CD4-positive, alpha-beta T cell treated with Interleukin-4 for 1 hour (primary cell): ENCODE results near the gene MVB12A.
A peak's percentile ranks its signal among the peaks of the same experiment; 100 is the strongest.

Source experiments
- DNase-seq, 2 donors: peaks; one replicate each; pipeline ENCODE4 v3.0.0-alpha.2; 2020 to 2022

Gene MVB12A

DNA sequence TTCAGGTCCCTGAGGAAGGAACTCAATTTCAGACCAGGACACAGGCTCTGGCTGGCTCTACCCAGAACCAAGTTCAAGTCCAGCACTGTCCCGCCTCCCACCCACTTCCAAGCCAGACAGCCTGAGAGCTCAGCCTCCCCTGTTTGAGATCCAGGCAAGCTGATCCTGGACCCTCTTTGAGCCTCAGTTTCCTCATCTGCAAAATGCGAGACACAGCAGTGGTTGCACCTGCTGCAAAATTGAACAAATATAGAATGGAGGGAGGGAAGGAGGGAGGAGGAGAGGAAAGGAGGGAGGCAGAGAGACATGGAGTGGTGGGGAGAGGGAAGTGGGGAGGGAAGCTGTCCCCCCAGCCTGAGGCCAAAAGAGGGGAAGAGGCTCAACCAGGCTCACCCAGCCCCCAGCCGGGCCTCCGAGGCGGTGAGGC is 27.9 kb downstream of the MVB12A start:
- DNase-seq, result no peak

DNA sequence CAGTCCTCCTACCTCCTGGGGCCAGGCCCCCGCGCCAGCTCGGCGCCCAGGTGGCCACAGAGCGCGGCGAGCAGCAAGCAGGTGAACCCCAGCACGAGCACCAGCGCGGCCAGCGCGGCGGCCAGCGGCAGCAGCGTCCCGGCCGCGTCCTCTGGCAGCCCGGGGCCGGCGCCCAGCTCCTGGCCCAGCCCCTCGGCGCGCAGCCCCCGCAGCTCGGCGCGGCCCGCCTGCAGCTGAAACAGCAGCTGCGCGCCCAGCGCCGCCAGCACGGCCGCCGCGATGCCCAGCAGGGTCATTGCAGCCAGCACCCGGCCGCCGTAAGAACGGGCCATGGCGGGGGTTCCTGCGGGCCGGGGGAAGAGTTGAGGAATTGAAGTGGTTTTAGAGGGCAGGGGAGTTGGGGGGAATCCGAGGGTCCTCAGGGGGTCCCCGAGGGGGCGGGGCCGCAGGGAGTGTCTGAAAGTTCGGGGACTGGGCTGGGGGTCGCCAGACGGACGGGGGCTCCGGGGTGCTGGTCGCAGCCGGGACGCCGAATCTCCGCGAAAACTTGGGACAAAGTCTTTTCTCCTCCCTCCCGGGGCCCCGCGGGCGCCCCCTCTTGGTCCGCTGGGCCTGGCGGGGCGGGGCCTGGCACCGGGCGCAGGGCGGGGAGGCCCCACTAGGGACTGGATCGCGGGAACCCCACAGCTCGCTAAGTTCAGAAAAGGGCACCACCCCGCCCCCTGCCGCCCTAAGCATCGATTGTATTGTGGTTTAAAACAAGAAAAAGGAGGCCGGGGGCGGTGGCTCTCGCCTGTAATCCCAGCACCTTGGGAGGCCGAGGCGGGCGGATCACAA is 28.5 kb downstream of the MVB12A start, which contains the start of gene TMEM221:
TMEM221 (minus strand) TSS at position 538 of the 837 bp plus-strand sequence; CDS start at position 332, 206 bp downstream.
- peak; percentile 59 for DNase-seq

DNA sequence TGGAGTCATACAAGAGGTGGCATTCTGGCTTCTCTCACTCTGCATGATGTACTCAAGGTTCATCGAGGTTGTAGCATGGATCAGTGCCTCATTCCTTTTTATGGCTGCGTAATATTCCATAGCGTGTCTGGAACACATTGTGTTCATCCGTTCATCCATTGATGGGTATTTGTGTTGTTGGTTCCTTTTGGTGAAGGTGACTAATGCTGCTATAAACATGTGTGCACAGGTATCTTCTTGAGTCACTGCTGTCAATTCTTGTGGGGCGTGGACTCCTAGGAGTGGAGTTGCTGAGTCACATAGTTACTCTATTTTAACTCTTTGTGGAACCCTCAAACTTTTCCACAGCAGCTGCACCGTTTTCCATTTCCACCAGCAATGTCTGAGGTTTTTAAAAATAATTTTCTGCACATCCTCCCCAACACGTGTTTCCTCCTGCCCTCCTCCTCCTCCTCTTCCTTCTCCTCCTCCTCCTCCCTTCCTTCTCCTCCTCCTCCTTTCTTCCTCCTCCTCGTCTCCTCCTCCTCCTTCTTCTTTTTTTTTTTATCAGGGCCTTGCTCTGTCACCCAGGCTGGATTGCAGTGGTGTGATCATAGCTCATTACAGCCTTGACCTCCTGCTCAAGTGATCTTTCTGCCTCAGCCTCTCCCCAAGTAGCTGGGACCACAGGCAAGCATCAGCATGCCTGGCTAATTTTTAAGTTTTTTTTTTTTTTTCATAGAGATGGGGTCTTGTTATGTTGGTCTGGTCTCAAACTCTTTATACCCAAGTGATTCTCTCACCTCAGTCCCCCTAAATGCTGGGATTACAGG is 30.6 kb downstream of the MVB12A start:
- DNase-seq, result no peak

DNA sequence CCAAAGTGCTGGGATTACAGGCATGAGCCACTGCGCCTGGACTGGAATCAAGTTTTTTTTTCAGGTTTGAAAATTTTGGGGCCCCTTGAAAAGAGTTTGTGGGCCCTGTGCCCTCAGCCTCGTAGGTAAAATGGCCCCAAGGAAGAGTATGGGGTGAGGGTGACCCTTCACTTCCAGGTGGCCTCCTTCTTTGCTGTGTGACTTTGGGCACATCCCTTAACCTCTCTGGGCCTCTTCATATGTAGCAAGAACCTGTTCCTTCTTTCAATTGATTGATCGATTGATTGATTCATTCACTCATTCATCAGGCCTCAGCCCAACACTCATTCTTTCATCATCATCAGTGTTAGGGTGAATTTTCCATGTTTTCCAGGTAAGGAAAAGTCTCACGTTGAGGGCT is 32.0 kb downstream of the MVB12A start:
- no peak for DNase-seq

DNA sequence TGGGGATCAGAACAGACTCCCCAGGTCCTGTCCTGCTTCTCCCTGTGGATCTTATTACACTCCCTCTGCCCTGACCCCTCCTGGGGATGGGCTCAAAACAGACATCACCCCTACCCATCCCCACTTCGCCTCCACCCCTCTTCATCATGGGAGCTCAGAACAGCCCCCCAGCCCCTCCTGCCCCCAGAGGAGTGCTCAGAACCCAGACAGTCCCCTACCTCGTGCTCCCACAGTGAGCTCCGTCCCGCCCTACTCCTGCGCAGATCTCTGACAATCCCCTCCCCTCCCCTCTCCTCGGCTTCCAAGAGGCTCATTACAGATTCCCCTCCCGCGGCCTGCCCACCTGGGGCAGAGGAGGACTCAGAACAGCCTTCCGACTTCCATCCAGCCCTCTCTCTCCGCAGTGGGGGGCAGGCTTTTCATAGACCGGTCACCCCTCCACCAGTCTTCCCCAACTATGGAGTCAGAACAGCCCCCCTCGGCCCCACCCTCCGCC is 34.8 kb downstream of the MVB12A start:
- no peak for DNase-seq

DNA sequence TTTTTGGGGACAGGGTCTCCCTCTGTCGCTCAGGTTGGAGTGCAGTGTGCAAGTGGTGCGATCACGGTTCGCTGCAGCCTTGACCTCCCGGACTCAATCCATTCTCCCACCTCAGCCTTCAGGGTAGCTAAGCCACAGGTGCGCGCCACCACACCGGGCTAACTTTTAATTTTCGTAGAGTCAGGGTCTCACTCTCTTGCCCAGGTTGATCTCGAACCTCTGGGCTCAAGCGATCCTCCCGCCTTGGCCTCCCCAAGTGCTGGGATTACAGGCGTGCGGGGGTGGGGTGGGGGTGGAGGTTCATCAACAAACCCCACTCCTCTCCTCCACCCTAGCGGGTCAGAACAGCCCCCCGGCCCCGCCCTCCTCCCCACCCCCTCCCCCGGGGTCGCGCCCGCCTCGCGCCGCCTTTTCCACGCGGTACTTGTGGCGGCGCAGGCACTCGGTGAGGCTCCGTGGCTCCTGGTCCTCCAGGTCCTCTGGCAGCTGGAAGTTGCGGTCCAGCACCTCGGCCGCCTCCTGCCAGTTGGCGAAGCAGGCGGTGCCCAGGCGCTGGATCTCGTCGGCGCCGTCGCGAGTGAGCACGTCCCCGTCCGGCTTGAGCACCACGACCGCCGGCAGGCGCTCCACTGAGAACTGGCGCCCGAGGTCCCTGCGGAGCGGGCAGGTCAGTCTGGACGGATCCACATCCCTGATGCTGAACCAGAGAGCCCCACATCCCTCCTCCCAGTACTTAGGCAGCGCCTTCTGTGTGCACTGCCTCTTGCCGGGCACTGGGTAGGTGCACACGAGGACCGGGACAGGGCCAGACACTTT is 35.7 kb downstream of the MVB12A start:
- no peak for DNase-seq

DNA sequence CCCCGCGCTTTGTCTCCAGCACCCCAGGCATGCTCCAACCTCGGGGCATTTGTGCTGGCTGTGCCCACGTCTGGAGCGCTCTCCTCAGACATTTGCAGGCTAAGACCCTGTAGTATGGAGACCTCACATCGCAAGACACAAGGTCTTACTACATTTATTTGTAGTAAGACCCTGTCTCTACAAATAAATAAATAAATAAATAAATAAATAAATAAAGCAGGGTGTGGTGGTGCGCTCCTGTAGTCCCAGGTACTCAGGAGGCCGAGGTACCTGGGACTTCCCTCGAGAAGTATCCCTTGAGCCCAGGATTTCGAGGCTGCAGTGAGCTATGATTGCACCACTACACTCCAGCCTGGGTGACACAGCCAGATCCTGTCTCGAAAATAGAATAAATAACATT is 36.3 kb downstream of the MVB12A start:
- DNase-seq, result no peak

DNA sequence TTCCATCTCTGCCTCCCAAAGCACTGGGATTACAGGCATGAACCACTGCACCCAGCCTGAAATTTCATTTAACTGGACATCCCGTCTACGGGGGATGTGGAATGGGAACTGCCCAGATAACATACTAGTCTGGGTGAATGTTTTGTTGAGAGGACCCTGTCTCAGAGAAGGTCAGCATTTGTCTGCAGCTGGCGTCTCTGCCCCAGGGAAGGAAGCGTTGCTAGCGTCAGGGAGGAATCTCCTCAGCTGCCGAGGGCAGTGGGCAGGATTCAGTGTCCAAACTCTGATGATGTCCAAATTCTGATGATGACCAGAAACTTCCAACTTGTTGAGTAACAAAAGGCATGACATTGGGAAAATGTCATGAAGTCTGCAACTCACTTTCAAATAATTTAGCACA is 37.8 kb downstream of the MVB12A start:
- DNase-seq, result no peak

DNA sequence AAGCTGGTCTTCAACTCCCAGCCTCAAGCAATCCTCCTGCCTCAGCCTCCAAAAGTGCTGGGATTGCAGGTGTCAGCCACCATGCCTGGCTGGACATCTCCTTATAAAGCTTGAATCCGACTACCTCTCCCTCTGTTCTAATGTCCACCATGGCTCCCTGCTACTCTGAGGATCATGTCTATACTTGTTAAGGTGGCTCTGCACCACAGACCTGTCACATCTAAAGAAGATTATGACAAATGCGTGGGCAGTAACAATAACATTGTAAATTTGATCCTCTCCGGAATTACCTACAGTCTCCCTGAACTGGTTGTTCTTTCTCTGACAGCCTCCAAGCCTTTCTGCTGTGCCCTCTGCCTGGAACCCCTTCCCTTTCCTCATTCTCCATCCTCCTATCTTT is 39.1 kb downstream of the MVB12A start:
- DNase-seq, result no peak

DNA sequence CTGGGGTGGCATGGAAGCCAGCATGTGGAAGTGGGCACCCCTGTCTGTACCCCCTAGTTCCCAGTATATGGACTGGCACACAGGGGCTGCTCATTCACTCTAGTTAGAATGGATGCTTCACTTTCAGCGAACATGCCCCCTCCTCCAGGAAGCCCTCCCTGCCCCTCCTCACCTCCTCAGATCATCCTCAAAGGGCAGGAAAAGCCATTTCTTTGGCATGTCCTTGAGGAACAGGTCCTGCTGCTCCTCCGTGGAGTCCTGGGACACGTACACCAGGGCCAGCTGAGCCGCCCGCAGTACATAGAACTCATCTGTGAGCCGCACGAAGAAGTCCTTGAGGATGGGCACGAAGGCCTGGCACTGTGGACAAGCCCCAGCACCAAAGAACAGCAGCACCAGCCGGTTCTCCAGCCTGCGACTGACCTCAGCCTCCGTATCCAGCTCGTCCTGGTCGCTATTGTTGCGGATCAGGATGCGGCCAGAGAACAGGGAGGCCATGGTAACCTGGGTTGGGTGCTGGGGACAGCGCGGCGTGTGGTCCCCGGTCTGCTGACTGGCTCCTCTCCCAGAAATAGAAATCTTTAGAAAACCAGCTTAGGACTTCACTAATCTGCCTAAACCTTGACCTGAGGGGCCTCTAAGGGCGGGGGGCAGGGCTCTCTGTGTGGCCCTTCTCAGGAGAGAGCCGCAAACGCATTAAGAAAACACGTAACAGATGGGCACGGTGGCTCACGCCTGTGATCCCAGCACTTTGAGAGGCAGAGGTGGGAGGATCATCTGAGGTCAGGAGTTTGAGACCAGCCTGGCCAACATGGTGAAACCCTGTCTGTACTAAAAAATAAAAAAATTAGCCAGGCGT is 40.8 kb downstream of the MVB12A start, which contains the start of gene NXNL1:
NXNL1 (minus strand) TSS at position 555 of the 859 bp plus-strand sequence; CDS start at position 498, 57 bp downstream.
- DNase-seq, result no peak

DNA sequence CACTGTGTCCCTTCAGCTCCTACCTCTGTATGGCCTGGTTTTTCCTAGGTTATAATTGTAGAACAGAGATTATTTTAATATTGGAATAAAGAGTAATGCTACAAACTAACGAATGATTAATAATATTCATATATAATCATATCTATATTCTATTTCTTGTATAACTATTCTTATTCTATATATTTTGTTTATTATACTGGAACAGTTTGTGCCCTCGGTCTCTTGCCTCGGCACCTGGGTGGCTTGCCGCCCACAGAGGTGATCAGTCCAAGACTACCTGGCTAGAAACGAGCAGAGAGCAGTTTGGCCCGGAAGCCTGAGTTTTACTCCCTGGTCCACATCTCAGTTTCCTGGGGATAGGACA is 46.6 kb downstream of the MVB12A start:
- DNase-seq, result no peak

DNA sequence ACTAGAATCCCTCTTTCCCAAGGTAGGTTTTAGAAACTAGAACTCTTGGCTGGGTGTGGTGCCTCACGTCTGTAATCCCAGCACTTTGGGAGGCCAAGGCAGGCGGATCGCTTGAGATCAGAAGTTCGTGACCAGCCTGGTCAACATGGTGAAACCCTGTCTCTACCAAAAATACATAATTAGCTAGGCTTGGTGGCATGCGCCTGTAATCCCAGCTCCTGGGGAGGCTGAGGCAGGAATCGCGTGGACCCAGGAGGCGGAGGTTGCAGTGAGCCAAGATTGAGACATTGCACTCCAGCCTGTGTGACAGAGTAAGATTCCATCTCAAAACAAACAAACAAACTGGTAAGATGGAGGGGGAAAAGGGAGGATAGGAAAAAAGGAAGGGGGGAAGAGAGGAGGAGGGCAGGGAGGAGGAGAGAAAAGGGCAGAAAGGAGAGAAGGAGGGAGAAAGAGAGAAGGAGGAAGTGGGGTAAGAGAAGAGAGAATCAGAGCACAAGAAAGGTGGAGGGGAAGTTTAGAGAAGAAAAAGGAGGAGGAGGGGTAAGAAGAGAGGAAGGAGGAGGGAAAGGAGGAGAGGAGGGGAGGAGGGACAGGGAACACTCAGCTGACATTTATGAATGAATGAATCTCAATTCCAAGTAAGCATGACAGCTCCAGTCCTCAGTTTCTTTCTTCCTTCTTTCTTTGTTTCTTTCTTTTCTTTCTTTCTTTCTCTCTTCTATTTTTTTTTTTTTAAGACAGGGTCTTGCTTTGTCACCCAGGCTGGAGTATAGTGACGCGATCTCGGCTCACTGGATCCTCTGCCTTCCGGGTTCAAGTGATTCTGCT is 47.8 kb downstream of the MVB12A start:
- no peak for DNase-seq

DNA sequence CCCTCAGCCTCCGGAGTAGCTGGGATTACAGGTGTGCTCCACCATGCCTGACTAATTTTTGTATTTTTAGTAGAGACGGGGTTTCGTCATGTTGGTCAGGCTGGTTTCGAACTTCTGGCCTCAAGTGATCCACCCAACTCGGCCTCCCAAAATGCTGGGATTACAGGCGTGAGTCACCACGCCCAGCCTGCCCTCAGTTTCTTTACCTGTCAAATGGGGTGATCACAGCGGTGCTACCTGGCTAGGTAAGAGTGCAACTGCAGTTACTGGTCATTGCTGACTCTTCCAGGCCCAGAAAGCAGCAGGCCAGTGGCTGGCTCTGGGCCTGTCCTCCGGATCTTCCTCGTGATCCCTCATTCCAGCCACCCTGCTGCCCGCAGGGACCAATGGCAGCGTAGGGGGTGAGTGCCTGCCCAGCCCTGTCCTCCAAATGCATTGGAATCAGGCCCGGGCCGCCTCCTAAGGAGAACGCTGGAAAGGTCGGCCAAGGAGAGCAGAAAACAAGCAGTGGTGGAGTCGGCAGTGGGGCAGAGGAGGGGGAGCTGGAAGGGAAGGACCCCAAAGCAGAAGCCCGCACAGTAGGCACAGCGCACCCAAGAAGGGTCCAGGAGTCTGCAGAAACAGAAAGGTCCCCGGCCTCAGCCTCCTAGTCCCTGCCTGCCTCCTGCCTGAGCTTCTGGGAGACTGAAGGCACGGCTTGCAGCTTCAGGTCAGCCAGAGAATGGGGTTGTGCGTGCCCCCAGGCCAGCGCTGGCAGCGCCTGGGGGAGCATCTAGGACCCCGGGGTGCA is 48.6 kb downstream of the MVB12A start:
- no peak for DNase-seq

DNA sequence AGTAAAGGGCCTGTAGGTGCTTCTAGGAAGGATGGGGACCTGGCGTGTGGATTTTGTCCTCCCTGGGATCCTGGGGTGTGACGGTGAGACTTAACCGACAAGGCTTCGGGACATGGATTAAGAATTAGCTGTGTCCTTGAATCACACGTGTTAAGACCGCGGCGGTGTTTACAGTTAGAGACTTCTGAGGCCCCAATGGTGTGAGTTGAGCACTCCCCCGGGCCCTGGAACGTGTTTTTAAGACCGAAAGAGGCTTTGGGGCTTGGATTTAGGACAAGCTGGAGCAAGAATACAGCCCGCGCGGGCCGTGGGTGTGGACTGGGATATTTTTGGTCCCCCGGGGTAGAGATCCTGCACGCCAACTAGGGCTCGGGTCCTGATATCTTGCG is 49.2 kb downstream of the MVB12A start:
- no peak for DNase-seq

DNA sequence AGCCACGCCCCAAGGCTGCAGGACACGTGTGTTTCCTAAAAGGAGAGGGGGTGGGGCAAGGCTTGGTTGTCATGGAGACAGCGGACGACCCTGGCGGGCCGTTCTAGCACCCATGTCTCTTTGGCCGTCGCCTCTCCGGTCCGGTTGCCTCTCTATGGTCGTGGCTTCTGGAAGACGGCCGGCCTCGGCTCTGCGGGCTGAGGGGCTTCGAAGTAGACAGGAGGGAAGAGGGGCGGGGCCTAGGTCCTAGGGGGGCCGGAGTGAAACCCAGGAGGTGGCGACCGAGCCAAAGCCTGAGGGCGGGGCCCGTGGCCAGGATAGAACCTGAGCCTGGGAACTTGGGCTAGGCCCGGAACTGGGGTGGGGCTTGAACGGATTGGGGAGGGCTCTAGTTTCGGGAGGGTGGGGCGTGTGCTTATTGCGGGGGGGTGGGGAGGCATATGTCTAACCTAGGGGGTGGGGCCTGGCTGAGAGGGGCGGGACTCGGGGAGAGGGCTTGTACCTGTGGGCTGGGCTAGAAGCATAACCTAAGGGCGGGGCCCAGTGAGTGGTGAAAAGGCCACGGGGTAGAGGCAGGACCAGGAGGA is 49.7 kb downstream of the MVB12A start:
- DNase-seq, result peak; percentile 96

DNA sequence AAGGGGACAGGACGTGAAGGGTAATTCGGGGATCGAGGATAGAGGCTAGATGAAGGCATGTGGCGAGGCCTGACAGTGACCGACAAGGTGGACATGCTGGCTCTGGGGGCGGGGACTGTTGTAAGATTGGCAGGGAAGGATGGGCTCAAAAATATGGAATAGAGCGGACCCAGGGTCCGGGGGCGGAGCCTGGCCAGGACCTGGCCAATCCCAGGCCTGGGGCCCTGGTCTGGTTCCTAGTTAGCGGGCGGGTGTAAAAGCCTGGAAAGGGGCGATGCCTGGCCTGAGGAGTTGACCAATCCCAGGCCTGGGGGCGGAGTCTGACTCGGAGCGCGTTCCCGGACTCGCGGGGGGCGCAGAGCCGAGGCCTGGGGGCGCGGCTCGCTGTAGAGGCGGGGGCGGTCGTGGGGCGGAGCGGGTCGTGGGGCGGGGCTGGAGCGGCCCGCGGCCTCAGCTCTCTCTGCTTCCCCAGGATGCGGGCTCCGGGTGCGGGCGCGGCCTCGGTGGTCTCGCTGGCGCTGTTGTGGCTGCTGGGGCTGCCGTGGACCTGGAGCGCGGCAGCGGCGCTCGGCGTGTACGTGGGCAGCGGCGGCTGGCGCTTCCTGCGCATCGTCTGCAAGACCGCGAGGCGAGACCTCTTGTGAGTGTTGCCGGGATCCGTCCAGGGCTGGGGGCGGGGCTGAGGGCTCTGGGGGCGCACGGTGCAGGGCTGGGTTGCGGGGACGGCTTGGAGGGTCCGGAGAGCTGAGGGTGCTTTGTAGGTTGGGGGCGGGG is 50.4 kb downstream of the MVB12A start, which contains the start of gene SLC27A1:
SLC27A1 (plus strand) TSS at position 457 of the 774 bp plus-strand sequence; CDS start at position 474, 17 bp downstream.
- DNase-seq, result peak; percentile 94 to 95

DNA sequence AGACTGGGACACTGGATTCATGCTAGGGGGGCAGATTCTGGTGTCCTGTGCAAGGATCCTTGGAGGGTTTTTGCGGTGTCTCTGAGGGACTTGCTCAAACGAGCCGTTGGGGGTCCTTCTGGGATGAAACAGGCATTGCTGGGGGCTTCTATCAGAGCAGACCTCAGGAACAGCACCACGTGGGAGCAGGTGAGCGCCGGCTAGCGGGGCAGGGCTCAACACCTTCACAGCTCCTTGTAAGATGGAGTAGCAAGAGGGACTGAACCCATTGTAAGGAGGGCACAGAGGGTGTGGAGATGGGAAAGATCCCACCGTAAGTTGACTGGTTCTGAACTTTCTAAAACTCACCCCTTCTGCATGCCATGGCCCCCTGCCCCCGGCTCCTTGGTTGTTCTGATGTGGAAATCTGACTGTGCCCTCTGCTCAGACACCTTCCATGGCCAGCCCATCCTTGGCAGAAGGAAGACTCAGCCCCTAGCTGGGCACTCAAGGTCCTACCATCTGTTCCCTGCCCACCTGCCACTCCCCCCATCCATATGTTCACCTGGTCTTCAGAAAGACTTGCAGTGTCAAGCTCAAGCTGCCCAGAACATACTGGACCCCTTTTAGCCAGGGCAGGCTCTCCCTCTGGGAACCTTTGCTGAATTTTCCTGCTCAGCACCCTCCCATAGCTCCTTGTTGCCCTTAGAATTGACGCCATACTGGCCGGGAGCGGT is 51.7 kb downstream of the MVB12A start:
- no peak for DNase-seq

DNA sequence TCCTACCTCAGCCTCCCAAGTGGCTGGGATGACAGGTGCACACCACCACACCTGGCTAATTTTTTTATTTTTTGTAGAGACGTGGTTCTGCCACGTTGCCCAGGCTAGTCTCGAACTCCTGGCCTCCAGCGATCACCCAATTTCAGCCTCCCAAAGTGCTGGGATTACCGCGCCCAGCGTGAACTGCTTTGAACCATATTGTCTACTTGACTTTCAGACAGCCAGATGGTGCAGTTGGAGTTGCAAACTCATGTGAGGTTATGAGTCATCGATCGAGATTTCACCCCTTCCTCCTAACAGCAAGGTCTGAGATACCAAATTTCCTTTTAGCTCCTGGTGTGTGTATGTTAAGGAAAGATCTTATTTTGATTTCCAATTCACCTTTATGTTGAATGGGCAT is 53.2 kb downstream of the MVB12A start:
- peak in 1 of 2 donors; percentile 34 for DNase-seq
